ENCODE measurements around the gene RAD51B.

Gene RAD51B

GRCh38 chr14:68580096-68580645 lies 760.6 kb downstream of the RAD51B start:
- TF ChIP-seq CTCF (IDR thresholded peaks at IDR 0.05; ENCODE audit: low read length): no peak
- no peak for TF ChIP-seq EZH2 (optimal IDR thresholded peaks at IDR 0.05; ENCODE audit: low read depth, low read length)
- TF ChIP-seq EZH2phosphoT487 (IDR thresholded peaks at IDR 0.05; ENCODE audit: low read length): no peak
- Histone ChIP-seq H3K79me2 (ENCODE audit: low read length) (no peaks in the 10 kb centered on the region), H3K4me2 (ENCODE audit: low read depth, low read length) (no peak overlapping the region), H3F3A (ENCODE audit: insufficient read depth, low read length) (no peaks in the 10 kb centered on the region), H3K9me2 (replicated peaks; ENCODE audit: insufficient read depth, low read length) (no peaks in the 10 kb centered on the region), H3K9me3 (replicated peaks; ENCODE audit: insufficient read depth, low read length) (no peaks in the 10 kb centered on the region), H4K20me1 (ENCODE audit: insufficient read depth, low read length) (no peaks in the 10 kb centered on the region), H3K27ac (ENCODE audit: low read length) (no peak overlapping the region), H2AFZ (ENCODE audit: low read length) (no peak overlapping the region), H3K36me3 (replicated peaks; ENCODE audit: insufficient read depth, low read length) (no peaks in the 10 kb centered on the region), H3K4me3 (ENCODE audit: low read length) (no peak overlapping the region), H3K4me1 (ENCODE audit: low read length) (no peaks in the 10 kb centered on the region), H3K27me3 (replicated peaks; ENCODE audit: insufficient read depth, low read length) (no peaks in the 10 kb centered on the region), H3K9ac (ENCODE audit: low read length) (no peak overlapping the region)
- DNase-seq: no peak

- Histone ChIP-seq H3K79me2 (ENCODE audit: low read length) (no peaks in the 10 kb centered on the region), H3K9me2 (replicated peaks; ENCODE audit: insufficient read depth, low read length) (no peaks in the 10 kb centered on the region), H2AFZ (ENCODE audit: low read length) (no peak overlapping the region), H3K9ac (ENCODE audit: low read length) (no peak overlapping the region), H3K4me2 (ENCODE audit: low read depth, low read length) (no peak overlapping the region), H3K36me3 (replicated peaks; ENCODE audit: insufficient read depth, low read length) (no peaks in the 10 kb centered on the region), H3K4me3 (ENCODE audit: low read length) (no peak overlapping the region), H3K27ac (ENCODE audit: low read length) (no peak overlapping the region), H3K27me3 (replicated peaks; ENCODE audit: insufficient read depth, low read length) (no peaks in the 10 kb centered on the region), H4K20me1 (ENCODE audit: insufficient read depth, low read length) (no peaks in the 10 kb centered on the region), H3K9me3 (replicated peaks; ENCODE audit: insufficient read depth, low read length) (no peaks in the 10 kb centered on the region), H3F3A (ENCODE audit: insufficient read depth, low read length) (no peaks in the 10 kb centered on the region), H3K4me1 (ENCODE audit: low read length) (no peaks in the 10 kb centered on the region)
- no peak for DNase-seq
- TF ChIP-seq CTCF (IDR thresholded peaks at IDR 0.05; ENCODE audit: low read length) (no peak), EZH2phosphoT487 (IDR thresholded peaks at IDR 0.05; ENCODE audit: low read length) (no peak), EZH2 (optimal IDR thresholded peaks at IDR 0.05; ENCODE audit: low read depth, low read length) (no peak)
Measured at GRCh38 chr14:68580671-68581070, 761.1 kb downstream of the RAD51B start.

GRCh38 chr14:68583548-68584280 lies 764.1 kb downstream of the RAD51B start:
- DNase-seq: no peak

More at GRCh38 chr14:68583548-68584280, 764.1 kb downstream of the RAD51B start:
- H2AFZ ChIP-seq (ENCODE audit: low read length): no peak overlapping the region
- no peaks in the 10 kb centered on the region for H4K20me1 ChIP-seq (ENCODE audit: insufficient read depth, low read length)
- no peak overlapping the region for H3K9ac ChIP-seq (ENCODE audit: low read length)
- no peaks in the 10 kb centered on the region for H3K36me3 ChIP-seq (replicated peaks; ENCODE audit: insufficient read depth, low read length)
- no peaks in the 10 kb centered on the region for H3K27me3 ChIP-seq (replicated peaks; ENCODE audit: insufficient read depth, low read length)
- H3K27ac ChIP-seq (ENCODE audit: low read length): no peak overlapping the region
- H3K4me2 ChIP-seq (ENCODE audit: low read depth, low read length): no peak overlapping the region
- TF ChIP-seq CTCF (IDR thresholded peaks at IDR 0.05; ENCODE audit: low read length) (no peak), EZH2 (optimal IDR thresholded peaks at IDR 0.05; ENCODE audit: low read depth, low read length) (no peak), EZH2phosphoT487 (IDR thresholded peaks at IDR 0.05; ENCODE audit: low read length) (no peak)
- no peaks in the 10 kb centered on the region for H3K79me2 ChIP-seq (ENCODE audit: low read length)
- no peaks in the 10 kb centered on the region for H3K4me1 ChIP-seq (ENCODE audit: low read length)
- no peaks in the 10 kb centered on the region for H3F3A ChIP-seq (ENCODE audit: insufficient read depth, low read length)
- no peaks in the 10 kb centered on the region for H3K9me2 ChIP-seq (replicated peaks; ENCODE audit: insufficient read depth, low read length)
- H3K9me3 ChIP-seq (replicated peaks; ENCODE audit: insufficient read depth, low read length): no peaks in the 10 kb centered on the region
- H3K4me3 ChIP-seq (ENCODE audit: low read length): no peak overlapping the region
